OCI-LY3 (cell line): Measurements from ENCODE around the gene TRIM41.

Source experiments
- CTCF ChIP-seq: fragments of 200-600, 300-600 bp; sonication (generic); IDR thresholded peaks from 2 replicates; pipeline ENCODE4 v1.5.1; 2014; ENCODE audit warnings: antibody characterized with exemption, low read length, low read depth
- EZH2phosphoT487 ChIP-seq: fragments of 200-600 bp; shearing (Covaris generic); IDR thresholded peaks from 2 replicates; pipeline ENCODE4 v1.6.1; 2018; ENCODE audit warnings: antibody characterized with exemption, mixed run types, low read depth

DNA sequence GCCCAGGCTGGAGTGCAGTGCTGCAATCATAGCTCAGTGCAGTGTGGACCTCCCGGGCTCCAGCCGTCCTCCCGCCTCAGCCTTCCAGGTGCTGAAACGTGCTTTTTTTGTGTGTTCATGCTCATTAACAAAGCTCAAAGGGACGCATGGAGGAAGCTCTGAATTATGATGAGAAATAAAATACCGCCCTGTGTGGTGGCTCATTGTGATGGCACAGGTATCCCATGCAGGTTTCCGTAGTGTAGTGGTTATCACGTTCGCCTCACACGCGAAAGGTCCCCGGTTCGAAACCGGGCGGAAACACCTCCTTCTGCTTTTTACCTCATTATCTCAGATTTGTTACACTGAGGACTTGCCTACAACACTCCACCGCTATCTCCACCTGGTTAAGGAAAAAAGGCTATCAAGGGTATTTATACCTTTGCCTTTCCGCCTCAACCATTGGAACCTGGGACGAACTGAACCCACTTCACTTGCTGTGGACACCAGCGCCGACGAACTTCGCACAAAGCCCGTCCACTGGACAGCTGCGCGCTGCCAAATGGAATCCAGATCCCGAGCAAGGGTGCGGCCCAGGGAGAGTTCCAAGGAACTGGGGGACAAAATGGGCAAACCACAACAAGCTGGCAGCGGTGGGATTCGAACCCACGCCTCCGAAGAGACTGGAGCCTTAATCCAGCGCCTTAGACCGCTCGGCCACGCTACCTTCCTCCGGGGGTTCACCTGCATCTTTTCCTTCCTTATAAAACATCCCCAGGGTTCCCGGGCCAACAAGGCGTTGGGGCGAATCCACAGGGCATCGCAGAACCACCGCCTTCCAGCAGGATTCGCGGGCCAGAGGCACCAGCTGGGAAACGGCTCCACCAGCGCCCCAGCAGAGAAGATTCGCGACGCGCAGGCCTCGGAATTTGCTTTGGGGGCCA is 49.4 kb upstream of the TRIM41 start:
- TF ChIP-seq CTCF (no peak; the same call in 1 of the 2 replicates), EZH2phosphoT487 (no peak)
